Stimulated activated CD4-positive, alpha-beta T cell treated with anti-CD3 and anti-CD28 coated beads, Interleukin-2, amount 100 ng/mL, for 24 hours (primary cell): ENCODE data around the gene KIAA0753.

ENCODE experiments used
- DNase-seq, 2 donors: peaks; one replicate each; pipeline ENCODE4 v3.0.0-alpha.2; 2020

The KIAA0753 gene

GRCh38 chr17:6568184-6568758, 72.2 kb downstream of the KIAA0753 start:
- no peak for DNase-seq

- DNase-seq = no peak
These were observed 72.9 kb downstream of the KIAA0753 start for GRCh38 chr17:6567528-6568183.

- no peak for DNase-seq
These were observed 79.1 kb downstream of the KIAA0753 start for GRCh38 chr17:6561446-6561845.

GRCh38 chr17:6560496-6560895, 80.0 kb downstream of the KIAA0753 start:
- no peak for DNase-seq

GRCh38 chr17:6559753-6560215, 80.7 kb downstream of the KIAA0753 start:
- DNase-seq = no peak

GRCh38 chr17:6558932-6559752, 81.4 kb downstream of the KIAA0753 start:
- no peak for DNase-seq

- DNase-seq = no peak
These were observed 82.2 kb downstream of the KIAA0753 start for GRCh38 chr17:6558276-6558675.

- no peak for DNase-seq
These were observed 83.5 kb downstream of the KIAA0753 start for GRCh38 chr17:6557040-6557438.

- no peak for DNase-seq
These were observed 84.1 kb downstream of the KIAA0753 start, which contains the start of gene PITPNM3 for GRCh38 chr17:6556121-6557039. Gene PITPNM3, minus strand, starts transcription at chr17:6556555. Its CDS starts 149 bp downstream, at chr17:6556406.

- peak in 1 of 2 donors; percentile 19 for DNase-seq
These were observed 85.0 kb downstream of the KIAA0753 start for GRCh38 chr17:6555331-6556120.

- DNase-seq = no peak
These were observed 85.6 kb downstream of the KIAA0753 start for GRCh38 chr17:6554871-6555330.

- DNase-seq = no peak
These were observed 86.2 kb downstream of the KIAA0753 start for GRCh38 chr17:6554342-6554741.

- no peak for DNase-seq
These were observed 88.5 kb downstream of the KIAA0753 start for GRCh38 chr17:6551869-6552531.

- DNase-seq = no peak
These were observed 89.2 kb downstream of the KIAA0753 start for GRCh38 chr17:6551356-6551755.

GRCh38 chr17:6549384-6550036, 91.0 kb downstream of the KIAA0753 start:
- no peak for DNase-seq

- peak in 1 of 2 donors; percentile 23 for DNase-seq
These were observed 91.8 kb downstream of the KIAA0753 start for GRCh38 chr17:6548578-6549330.

GRCh38 chr17:6548034-6548433, 92.5 kb downstream of the KIAA0753 start:
- DNase-seq = no peak

GRCh38 chr17:6547336-6547735, 93.2 kb downstream of the KIAA0753 start:
- no peak for DNase-seq

GRCh38 chr17:6546069-6546718, 94.3 kb downstream of the KIAA0753 start:
- no peak for DNase-seq
